Sigmoid colon (tissue), 7 donors: Measurements from ENCODE around the gene MFAP1. TPM values are rescaled to one million over a fixed set of nuclear protein-coding genes. Genes with fewer than 3 reads are reported as not detected.
"Not testable (repeated sequence)": the region's sequence is repeated elsewhere in the genome, so short reads cannot be mapped to it uniquely, and the experiment has no call there.

Experiments used
- DNase-seq: peaks from one replicate; pipeline ENCODE4 v3.0.0-alpha.2; 2019
- H3K27ac ChIP-seq, 4 donors: fragments of 200-600 bp; sonication (generic); one replicate each; pipeline ENCODE4 v1.5.1; 2016 to 2019; ENCODE audit warnings: mild to moderate bottlenecking in 1 of 4
- H3K27me3 ChIP-seq, 3 donors: fragments of 200-600 bp; sonication (generic); one replicate each; pipeline ENCODE4 v1.5.1; 2019; ENCODE audit warnings: mild to moderate bottlenecking in 1 of 3
- H3K36me3 ChIP-seq, 4 donors: fragments of 200-600 bp; sonication (generic); one replicate each; pipeline ENCODE4 v1.5.1; 2016 to 2019
- H3K4me1 ChIP-seq, 4 donors: fragments of 200-600 bp; sonication (generic); one replicate each; pipeline ENCODE4 v1.5.1; 2017 to 2019
- H3K4me3 ChIP-seq, 4 donors: fragments of 200-600 bp; sonication (generic); one replicate each; pipeline ENCODE4 v1.5.1; 2017 to 2019; ENCODE audit warnings: mild to moderate bottlenecking in 2 of 4, moderate library complexity in 1 of 4
- H3K9me3 ChIP-seq, 4 donors: fragments of 200-600 bp in 3 of 4; sonication (generic) in 3 of 4; one replicate each; pipeline versions ENCODE4 v1.5.1 to v1.6.1; 2013 to 2019
- EP300 ChIP-seq, 4 donors: sonication (generic); formaldehyde crosslinking; IDR thresholded peaks; one replicate each; pipeline ENCODE4 v1.6.1; 2017; ENCODE audit warnings: antibody characterized with exemption in 4 of 4
- POLR2A ChIP-seq, 2 donors: fragments of 450-650 bp; IDR thresholded peaks; one replicate each; pipeline ENCODE4 v1.6.1; 2016; ENCODE audit warnings: antibody characterized with exemption in 2 of 2, mild to moderate bottlenecking in 2 of 2, moderate library complexity in 2 of 2
- POLR2AphosphoS5 ChIP-seq, 4 donors: sonication (generic); formaldehyde crosslinking; IDR thresholded peaks; one replicate each; pipeline ENCODE4 v1.6.1; 2017; ENCODE audit warnings: antibody characterized with exemption in 4 of 4
- WGBS, 2 donors: extraction: QIAGEN DNeasy Blood & Tissue Kit; methylation state at CpG; one replicate each; pipeline ENCODE4 v1.1.7; 2013; 5-methylcytosine and 5-hydroxymethylcytosine counted together
- intact Hi-C: fragments of 100-400 bp; cut with DNase I; formaldehyde crosslinking; loops from one replicate; pipeline ENCODE4 v1.15.1; 2023
- polyA plus RNA-seq, 3 donors: library from polyadenylated mRNA; stranded (reverse); fragments of 200-250 nt; gene quantifications; one replicate each; pipeline ENCODE4 v1.2.3, GENCODE V29; 2013
- total RNA-seq, 4 donors: library from RNA; depleted of rRNA; stranded (reverse); fragments of >200 nt; gene quantifications; one replicate each; pipeline ENCODE4 v1.1.0, GENCODE V29; 2016
- TF ChIP-seq, protein P1 (sequence below), 4 experiments: fragments of 450-650 bp in 3 of 4; fragments of 200-600 bp in 1 of 4; IDR thresholded peaks; one replicate each; pipeline ENCODE4 v1.5.1; 2016 to 2019; ENCODE audit warnings: antibody characterized with exemption in 4 of 4, mild to moderate bottlenecking in 3 of 4, moderate library complexity in 2 of 4
- donor health status: healthy with polysubstance abuse.
- donor health status: Bipolar disorder and iron deficiency.
- donor health status: healthy.

Gene MFAP1
- total and polyA plus RNA-seq, 7 donors: 12.7 to 27.0 (median 20.0) TPM

DNA sequence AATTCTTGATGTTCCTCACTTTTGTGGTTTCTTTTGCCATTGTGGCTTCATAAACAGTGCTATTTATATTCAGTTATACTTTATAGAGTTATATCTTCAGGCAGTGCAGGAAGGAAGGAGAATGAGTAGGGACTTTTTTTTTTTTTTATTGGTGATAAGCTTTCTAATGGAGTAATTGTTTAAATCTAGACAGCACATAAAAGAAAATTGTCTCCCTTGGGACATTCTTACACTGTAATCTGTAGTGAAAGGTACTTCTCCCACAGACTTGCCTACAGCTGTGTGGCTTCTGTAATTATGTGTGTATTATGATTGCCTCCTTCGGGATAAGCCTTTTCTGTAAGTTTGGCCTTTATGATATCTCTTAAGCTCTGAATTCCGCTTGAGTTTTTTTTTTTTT lies 43.9 kb upstream of the MFAP1 start:
- no peak for DNase-seq
- 90 to 95% methylated on average over 2 of the region's 2 CpGs for WGBS, 2 donors
- Histone ChIP-seq H3K9me3 (no peaks in the 10 kb centered on the region), H3K27me3 (no peaks in the 10 kb centered on the region), H3K4me3 (no peak overlapping the region), H3K36me3 (peaks cover 0 to 11% (median 5%) of the 10 kb centered on the region in 4 donors), H3K27ac (no peak overlapping the region), H3K4me1 (peaks cover 0 to 9% (median 0%) of the 10 kb centered on the region in 4 donors)
- TF ChIP-seq, protein P1, sequence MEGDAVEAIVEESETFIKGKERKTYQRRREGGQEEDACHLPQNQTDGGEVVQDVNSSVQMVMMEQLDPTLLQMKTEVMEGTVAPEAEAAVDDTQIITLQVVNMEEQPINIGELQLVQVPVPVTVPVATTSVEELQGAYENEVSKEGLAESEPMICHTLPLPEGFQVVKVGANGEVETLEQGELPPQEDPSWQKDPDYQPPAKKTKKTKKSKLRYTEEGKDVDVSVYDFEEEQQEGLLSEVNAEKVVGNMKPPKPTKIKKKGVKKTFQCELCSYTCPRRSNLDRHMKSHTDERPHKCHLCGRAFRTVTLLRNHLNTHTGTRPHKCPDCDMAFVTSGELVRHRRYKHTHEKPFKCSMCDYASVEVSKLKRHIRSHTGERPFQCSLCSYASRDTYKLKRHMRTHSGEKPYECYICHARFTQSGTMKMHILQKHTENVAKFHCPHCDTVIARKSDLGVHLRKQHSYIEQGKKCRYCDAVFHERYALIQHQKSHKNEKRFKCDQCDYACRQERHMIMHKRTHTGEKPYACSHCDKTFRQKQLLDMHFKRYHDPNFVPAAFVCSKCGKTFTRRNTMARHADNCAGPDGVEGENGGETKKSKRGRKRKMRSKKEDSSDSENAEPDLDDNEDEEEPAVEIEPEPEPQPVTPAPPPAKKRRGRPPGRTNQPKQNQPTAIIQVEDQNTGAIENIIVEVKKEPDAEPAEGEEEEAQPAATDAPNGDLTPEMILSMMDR (IDR thresholded peaks at IDR 0.05): no peak
- TF ChIP-seq EP300 (IDR thresholded peaks at IDR 0.05) (no peak), POLR2AphosphoS5 (IDR thresholded peaks at IDR 0.05) (no peak), POLR2A (IDR thresholded peaks at IDR 0.05) (no peak)
- intact Hi-C loops: no loop called here

DNA sequence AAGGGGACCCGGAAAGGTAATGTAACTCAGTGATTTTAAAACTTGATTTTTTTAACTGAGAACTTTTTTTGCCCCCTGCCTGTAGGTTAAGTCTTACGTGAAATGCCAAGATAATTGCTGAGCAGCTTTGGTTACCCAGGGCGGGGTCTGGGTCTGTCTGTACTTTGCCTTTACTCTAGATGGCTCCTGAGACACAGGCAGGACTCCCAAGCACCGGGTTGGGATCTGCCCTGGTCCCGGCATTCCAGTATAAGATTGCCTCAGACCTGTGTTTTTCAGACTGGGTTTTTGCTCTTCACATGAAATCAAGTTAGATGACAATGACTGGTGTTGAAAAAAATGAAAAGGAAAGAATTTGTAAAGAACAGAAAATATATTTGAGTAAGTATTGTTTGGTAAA lies 42.6 kb upstream of the MFAP1 start:
- Histone ChIP-seq H3K27me3 (no peaks in the 10 kb centered on the region), H3K4me3 (no peak overlapping the region), H3K36me3 (peaks cover 0 to 12% (median 7%) of the 10 kb centered on the region in 4 donors), H3K4me1 (peaks cover 0 to 7% (median 0%) of the 10 kb centered on the region in 4 donors), H3K27ac (no peak overlapping the region), H3K9me3 (no peaks in the 10 kb centered on the region)
- TF ChIP-seq, protein P1 (IDR thresholded peaks at IDR 0.05): no peak
- TF ChIP-seq POLR2A (IDR thresholded peaks at IDR 0.05) (no peak), POLR2AphosphoS5 (IDR thresholded peaks at IDR 0.05) (no peak), EP300 (IDR thresholded peaks at IDR 0.05) (no peak)
- no peak for DNase-seq
- intact Hi-C loops: no loop called here
- 31 to 78% methylated on average over 5 of the region's 5 CpGs for WGBS, 2 donors

DNA sequence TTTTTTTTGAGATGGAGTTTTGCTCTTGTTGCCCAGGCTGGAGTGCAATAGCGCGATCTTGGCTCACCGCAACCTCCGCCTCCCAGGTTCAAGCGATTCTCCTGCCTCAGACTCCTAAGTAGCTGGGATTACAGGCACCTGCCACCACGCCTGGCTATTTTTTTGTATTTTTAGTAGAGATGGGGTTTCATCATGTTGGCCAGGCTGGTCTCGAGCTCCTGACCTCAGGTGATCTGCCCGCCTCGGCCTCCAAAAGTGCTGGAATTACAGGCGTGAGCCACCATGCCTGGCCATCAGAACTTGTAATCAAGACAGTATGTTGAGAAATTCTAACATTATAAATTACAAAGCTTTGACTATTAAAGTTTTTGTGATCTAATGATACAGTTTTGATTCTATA lies 42.1 kb upstream of the MFAP1 start:
- H3K27ac ChIP-seq, H3K9me3 ChIP-seq, H3K27me3 ChIP-seq, intact Hi-C loops, H3K4me1 ChIP-seq, H3K4me3 ChIP-seq, DNase-seq: not testable (repeated sequence)
- H3K36me3 ChIP-seq: peaks cover 0 to 12% (median 7%) of the 10 kb centered on the region in 4 donors
- WGBS, 2 donors: 96 to 97% methylated on average over 10 of the region's 10 CpGs

DNA sequence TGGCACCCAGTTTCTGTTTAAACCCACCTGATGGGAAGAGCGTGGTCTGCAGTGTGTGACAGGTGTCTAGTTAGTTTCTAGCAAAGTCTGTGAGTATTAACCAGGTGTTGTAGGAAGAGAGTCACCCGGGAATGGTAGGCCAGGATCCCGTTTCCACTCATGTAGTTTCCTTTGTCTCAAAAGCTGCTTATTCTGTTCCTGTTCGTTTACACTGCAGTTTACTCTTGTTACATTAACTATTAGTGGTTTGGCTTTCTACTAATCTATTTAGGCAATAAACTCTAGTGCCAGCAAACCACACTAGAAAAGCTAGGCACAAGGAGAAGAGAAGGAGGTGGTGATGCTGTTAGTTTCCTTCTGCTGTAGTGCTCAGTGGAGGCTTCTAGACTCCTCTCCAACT lies 35.1 kb upstream of the MFAP1 start:
- TF ChIP-seq, protein P1 (IDR thresholded peaks at IDR 0.05): no peak
- TF ChIP-seq POLR2AphosphoS5 (IDR thresholded peaks at IDR 0.05): no peak
- no peak for TF ChIP-seq EP300 (IDR thresholded peaks at IDR 0.05)
- TF ChIP-seq POLR2A (IDR thresholded peaks at IDR 0.05): no peak
- intact Hi-C loops: no loop called here
- Histone ChIP-seq H3K9me3 (no peaks in the 10 kb centered on the region), H3K27me3 (no peaks in the 10 kb centered on the region), H3K36me3 (peaks cover 0 to 36% (median 5%) of the 10 kb centered on the region in 4 donors), H3K4me1 (no peaks in the 10 kb centered on the region), H3K4me3 (no peak overlapping the region), H3K27ac (no peak overlapping the region)
- WGBS, 2 donors: 61 to 76% methylated on average over 4 of the region's 4 CpGs
- DNase-seq: no peak

- TF ChIP-seq EP300 (IDR thresholded peaks at IDR 0.05): no peak
- TF ChIP-seq, protein P1 (IDR thresholded peaks at IDR 0.05): no peak
- no peak for DNase-seq
- 94 to 96% methylated on average over 6 of the region's 6 CpGs for WGBS, 2 donors
- H3K4me3 ChIP-seq: no peak overlapping the region
- no peak overlapping the region for H3K27ac ChIP-seq
- intact Hi-C loops: no loop called here
- no peaks in the 10 kb centered on the region for H3K9me3 ChIP-seq
- H3K36me3 ChIP-seq: peaks cover 0 to 53% (median 13%) of the 10 kb centered on the region in 4 donors
- H3K27me3 ChIP-seq: no peaks in the 10 kb centered on the region
- H3K4me1 ChIP-seq: no peaks in the 10 kb centered on the region
Observed at GRCh38 chr15:43854801-43855200, 30.3 kb upstream of the MFAP1 start.
